ENCODE results near the gene VPS45.

DNA sequence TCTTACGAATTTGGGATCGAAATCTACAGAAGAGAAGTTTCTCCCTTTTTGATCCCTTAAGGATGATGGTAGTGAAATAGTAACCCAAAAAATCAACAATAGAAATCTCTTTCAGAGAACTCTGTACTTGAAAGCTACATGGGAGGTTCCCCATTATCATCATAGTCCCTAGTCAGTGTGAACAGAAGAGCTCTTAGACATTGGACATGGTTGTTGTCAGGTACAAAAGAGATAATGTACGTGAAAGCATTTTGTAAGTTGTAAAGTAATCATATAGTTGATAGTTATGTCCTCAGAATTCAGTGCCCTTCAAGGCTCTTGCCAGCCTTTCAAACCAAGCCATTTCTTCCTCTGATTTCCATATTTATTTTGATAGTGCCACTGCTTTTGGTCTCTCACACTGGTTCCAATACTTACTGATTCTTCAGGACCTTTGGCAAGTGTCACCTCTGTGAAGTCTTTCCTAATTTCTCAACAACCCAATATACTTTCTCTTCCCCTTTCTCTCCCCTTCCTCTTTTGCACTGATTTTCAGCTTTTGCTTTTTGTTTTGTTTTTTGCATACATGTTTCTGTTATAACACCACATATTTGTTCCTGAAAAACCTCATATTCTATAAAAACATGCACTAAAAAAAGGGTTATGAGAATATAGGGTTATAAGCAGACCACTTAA lies 22.4 kb downstream of the VPS45 start:
- TF ChIP-seq, protein P1, sequence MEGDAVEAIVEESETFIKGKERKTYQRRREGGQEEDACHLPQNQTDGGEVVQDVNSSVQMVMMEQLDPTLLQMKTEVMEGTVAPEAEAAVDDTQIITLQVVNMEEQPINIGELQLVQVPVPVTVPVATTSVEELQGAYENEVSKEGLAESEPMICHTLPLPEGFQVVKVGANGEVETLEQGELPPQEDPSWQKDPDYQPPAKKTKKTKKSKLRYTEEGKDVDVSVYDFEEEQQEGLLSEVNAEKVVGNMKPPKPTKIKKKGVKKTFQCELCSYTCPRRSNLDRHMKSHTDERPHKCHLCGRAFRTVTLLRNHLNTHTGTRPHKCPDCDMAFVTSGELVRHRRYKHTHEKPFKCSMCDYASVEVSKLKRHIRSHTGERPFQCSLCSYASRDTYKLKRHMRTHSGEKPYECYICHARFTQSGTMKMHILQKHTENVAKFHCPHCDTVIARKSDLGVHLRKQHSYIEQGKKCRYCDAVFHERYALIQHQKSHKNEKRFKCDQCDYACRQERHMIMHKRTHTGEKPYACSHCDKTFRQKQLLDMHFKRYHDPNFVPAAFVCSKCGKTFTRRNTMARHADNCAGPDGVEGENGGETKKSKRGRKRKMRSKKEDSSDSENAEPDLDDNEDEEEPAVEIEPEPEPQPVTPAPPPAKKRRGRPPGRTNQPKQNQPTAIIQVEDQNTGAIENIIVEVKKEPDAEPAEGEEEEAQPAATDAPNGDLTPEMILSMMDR (IDR thresholded peaks at IDR 0.05), result no peak
- TF ChIP-seq POLR2A (IDR thresholded peaks at IDR 0.05), result no peak
